Smooth muscle cell (in vitro differentiated cells): ENCODE results near the gene ACSS2. TPM values are rescaled to one million over a fixed set of nuclear protein-coding genes. Genes with fewer than 3 reads are reported as not detected.

Source experiments
- DNase-seq: peaks from one replicate; lab custom pipeline; 2025; ENCODE audit not compliant: unreplicated experiment; lab: John Stamatoyannopoulos, UW
- H2AFZ ChIP-seq: fragments of 200-600 bp; sonication (generic); 2 replicates; pipeline ENCODE4 v1.6.0; 2016; ENCODE audit warnings: antibody characterized with exemption, low read depth, mild to moderate bottlenecking
- H3F3A ChIP-seq: fragments of 200-600 bp; sonication (generic); 2 replicates; pipeline ENCODE4 v1.6.0; 2017; ENCODE audit warnings: antibody characterized with exemption, low read depth
- H3K27ac ChIP-seq: fragments of 200-600 bp; sonication (generic); 2 replicates; pipeline ENCODE4 v1.5.1; 2016; ENCODE audit warnings: low read depth, mild to moderate bottlenecking
- H3K27me3 ChIP-seq: fragments of 200-600 bp; sonication (generic); 2 replicates; pipeline ENCODE4 v1.6.1; 2016; ENCODE audit warnings: low read depth, mild to moderate bottlenecking
- H3K36me3 ChIP-seq: fragments of 200-600 bp; sonication (generic); 2 replicates; pipeline ENCODE4 v1.5.1; 2016; ENCODE audit warnings: low read depth
- H3K4me1 ChIP-seq: fragments of 200-600 bp; sonication (generic); 2 replicates; pipeline ENCODE4 v1.5.1; 2016; ENCODE audit warnings: low read depth
- H3K4me2 ChIP-seq: fragments of 200-600 bp; sonication (generic); 2 replicates; pipeline ENCODE4 v1.6.0; 2016; ENCODE audit warnings: mild to moderate bottlenecking
- H3K4me3 ChIP-seq: fragments of 200-600 bp; sonication (generic); 2 replicates; pipeline ENCODE4 v1.5.1; 2016; ENCODE audit warnings: mild to moderate bottlenecking
- H3K79me2 ChIP-seq: fragments of 200-600 bp; sonication (generic); 2 replicates; pipeline ENCODE4 v1.6.0; 2016; ENCODE audit warnings: low read depth, mild to moderate bottlenecking
- H3K9ac ChIP-seq: fragments of 200-600 bp; sonication (generic); 2 replicates; pipeline ENCODE4 v1.6.0; 2016; ENCODE audit warnings: low read depth
- H3K9me3 ChIP-seq: fragments of 200-600 bp; sonication (generic); replicated peaks from 2 replicates; pipeline ENCODE4 v1.5.1; 2016; ENCODE audit warnings: low read depth
- H4K20me1 ChIP-seq: fragments of 200-600 bp; sonication (generic); 2 replicates; pipeline ENCODE4 v1.6.0; 2016; ENCODE audit warnings: low read depth
- WGBS: methylation state at CpG from one replicate; pipeline ENCODE4 v1.1.7; 2016; ENCODE audit warnings: low lambda C conversion rate; 5-methylcytosine and 5-hydroxymethylcytosine counted together
- polyA plus RNA-seq: library from polyadenylated mRNA; unstranded; fragments of >200 nt; fragmentation: Nextera tagmentation; extraction: Ambion mirVana; gene quantifications from 2 replicates; pipeline ENCODE4 v1.2.1, GENCODE V29; 2016
- total RNA-seq: library from RNA; depleted of rRNA; stranded (reverse); fragments of >200 nt; gene quantifications from 2 replicates; pipeline ENCODE4 v1.2.3, GENCODE V29; 2014
- TF ChIP-seq, protein P1 (sequence below): fragments of 200-600 bp; sonication (generic); IDR thresholded peaks from 2 replicates; pipeline ENCODE4 v1.5.1; 2017; ENCODE audit warnings: borderline replicate concordance, mild to moderate bottlenecking, antibody characterized with exemption; ENCODE audit not compliant: insufficient read depth, poor library complexity, severe bottlenecking

Gene ACSS2
- total and polyA plus RNA-seq, 2 experiments from 2014 or later: 35.1 to 37.7 TPM

- Histone ChIP-seq H3K4me3 (no peak overlapping the region), H3K4me1 (no peaks in the 10 kb centered on the region), H2AFZ (no peak overlapping the region), H3K27ac (peak overlapping the region; percentile 20), H3F3A (no peaks in the 10 kb centered on the region), H3K27me3 (no peaks in the 10 kb centered on the region), H3K36me3 (no peaks in the 10 kb centered on the region), H4K20me1 (peaks cover 10% of the 10 kb centered on the region), H3K4me2 (peak overlapping the region; percentile 4), H3K9ac (no peak overlapping the region), H3K9me3 (no peaks in the 10 kb centered on the region), H3K79me2 (no peaks in the 10 kb centered on the region)
- DNase-seq: no peak
- TF ChIP-seq, protein P1, sequence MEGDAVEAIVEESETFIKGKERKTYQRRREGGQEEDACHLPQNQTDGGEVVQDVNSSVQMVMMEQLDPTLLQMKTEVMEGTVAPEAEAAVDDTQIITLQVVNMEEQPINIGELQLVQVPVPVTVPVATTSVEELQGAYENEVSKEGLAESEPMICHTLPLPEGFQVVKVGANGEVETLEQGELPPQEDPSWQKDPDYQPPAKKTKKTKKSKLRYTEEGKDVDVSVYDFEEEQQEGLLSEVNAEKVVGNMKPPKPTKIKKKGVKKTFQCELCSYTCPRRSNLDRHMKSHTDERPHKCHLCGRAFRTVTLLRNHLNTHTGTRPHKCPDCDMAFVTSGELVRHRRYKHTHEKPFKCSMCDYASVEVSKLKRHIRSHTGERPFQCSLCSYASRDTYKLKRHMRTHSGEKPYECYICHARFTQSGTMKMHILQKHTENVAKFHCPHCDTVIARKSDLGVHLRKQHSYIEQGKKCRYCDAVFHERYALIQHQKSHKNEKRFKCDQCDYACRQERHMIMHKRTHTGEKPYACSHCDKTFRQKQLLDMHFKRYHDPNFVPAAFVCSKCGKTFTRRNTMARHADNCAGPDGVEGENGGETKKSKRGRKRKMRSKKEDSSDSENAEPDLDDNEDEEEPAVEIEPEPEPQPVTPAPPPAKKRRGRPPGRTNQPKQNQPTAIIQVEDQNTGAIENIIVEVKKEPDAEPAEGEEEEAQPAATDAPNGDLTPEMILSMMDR: no peak
- 77% methylated on average over 2 of the region's 2 CpGs for WGBS
These were observed 15.0 kb downstream of the ACSS2 start for GRCh38 chr20:34891166-34892062.

GRCh38 chr20:34892671-34893070 lies 16.3 kb downstream of the ACSS2 start:
- H3K36me3 ChIP-seq: no peaks in the 10 kb centered on the region
- no peak overlapping the region for H3K4me3 ChIP-seq
- H3K9ac ChIP-seq: no peak overlapping the region
- no peaks in the 10 kb centered on the region for H3F3A ChIP-seq
- TF ChIP-seq, protein P1: no peak
- H3K79me2 ChIP-seq: no peaks in the 10 kb centered on the region
- no peak overlapping the region for H3K27ac ChIP-seq
- 100% methylated on average over 2 of the region's 2 CpGs for WGBS
- no peaks in the 10 kb centered on the region for H3K4me1 ChIP-seq
- H3K4me2 ChIP-seq: no peak overlapping the region
- DNase-seq: no peak
- no peaks in the 10 kb centered on the region for H3K9me3 ChIP-seq
- no peaks in the 10 kb centered on the region for H3K27me3 ChIP-seq
- H2AFZ ChIP-seq: no peak overlapping the region
- H4K20me1 ChIP-seq: peaks cover 10% of the 10 kb centered on the region

DNA sequence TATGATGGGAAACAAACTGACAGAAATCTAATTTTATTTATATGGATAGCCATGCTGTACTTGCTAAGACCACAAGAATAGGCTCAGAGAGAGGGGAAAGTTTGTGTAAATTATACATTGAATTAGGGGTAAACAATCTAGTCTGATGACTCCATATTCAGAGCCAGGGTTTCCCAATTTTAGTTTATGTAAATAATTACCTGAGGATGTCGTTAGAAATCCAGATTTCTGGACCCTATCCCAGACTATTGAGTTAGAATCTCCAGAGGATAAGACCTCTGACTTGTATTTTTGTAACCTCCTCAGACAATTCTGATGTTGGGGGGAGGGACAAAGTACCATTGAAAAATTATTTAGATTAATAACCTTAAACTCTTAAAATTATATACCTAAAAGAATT lies 18.3 kb downstream of the ACSS2 start:
- TF ChIP-seq, protein P1: no peak
- Histone ChIP-seq H3K9me3 (no peaks in the 10 kb centered on the region), H4K20me1 (peaks cover 10% of the 10 kb centered on the region), H3K27ac (no peak overlapping the region), H3K9ac (no peak overlapping the region), H3F3A (no peaks in the 10 kb centered on the region), H3K4me3 (no peak overlapping the region), H3K4me1 (no peaks in the 10 kb centered on the region), H3K4me2 (no peak overlapping the region), H3K36me3 (no peaks in the 10 kb centered on the region), H3K79me2 (no peaks in the 10 kb centered on the region), H2AFZ (no peak overlapping the region), H3K27me3 (no peaks in the 10 kb centered on the region)
- 91% methylated on average over 1 of the region's 1 CpG for WGBS
- no peak for DNase-seq
